ENCODE results near the gene ARHGEF1.
"Not testable (repeated sequence)": the region's sequence is repeated elsewhere in the genome, so short reads cannot be mapped to it uniquely, and the experiment has no call there.

ARHGEF1 gene

GRCh38 chr19:41930926-41931592 lies 48.1 kb downstream of the ARHGEF1 start:
- DNase-seq (ENCODE audit: low read depth in 2 of 2): no peak

- no peak for DNase-seq (ENCODE audit: low read depth in 2 of 2)
Observed at GRCh38 chr19:41932259-41932719, 49.3 kb downstream of the ARHGEF1 start.

GRCh38 chr19:41932720-41933332 lies 49.8 kb downstream of the ARHGEF1 start:
- no peak for DNase-seq (ENCODE audit: low read depth in 2 of 2)

GRCh38 chr19:41933693-41934426 lies 50.9 kb downstream of the ARHGEF1 start:
- DNase-seq (ENCODE audit: low read depth in 2 of 2): no peak

- DNase-seq (ENCODE audit: low read depth in 2 of 2): no peak
Observed at GRCh38 chr19:41934849-41935374, 51.9 kb downstream of the ARHGEF1 start.

- DNase-seq (ENCODE audit: low read depth in 2 of 2): no peak
Observed at GRCh38 chr19:41935760-41936415, 52.9 kb downstream of the ARHGEF1 start.

- no peak for DNase-seq (ENCODE audit: low read depth in 2 of 2)
Observed at GRCh38 chr19:41936416-41936850, 53.4 kb downstream of the ARHGEF1 start.

GRCh38 chr19:41936961-41937360 lies 54.0 kb downstream of the ARHGEF1 start:
- DNase-seq (ENCODE audit: low read depth in 2 of 2): no peak

GRCh38 chr19:41937525-41938468 lies 54.8 kb downstream of the ARHGEF1 start:
- DNase-seq (ENCODE audit: low read depth in 2 of 2): no peak

- not testable (repeated sequence) for DNase-seq (ENCODE audit: low read depth in 2 of 2)
Observed at GRCh38 chr19:41939209-41939608, 56.2 kb downstream of the ARHGEF1 start.

GRCh38 chr19:41939861-41940730 lies 57.1 kb downstream of the ARHGEF1 start:
- DNase-seq (ENCODE audit: low read depth in 2 of 2): no peak

GRCh38 chr19:41940731-41941409 lies 57.9 kb downstream of the ARHGEF1 start:
- DNase-seq (ENCODE audit: low read depth in 2 of 2): no peak

GRCh38 chr19:41941410-41942202 lies 58.6 kb downstream of the ARHGEF1 start:
- no peak for DNase-seq (ENCODE audit: low read depth in 2 of 2)

GRCh38 chr19:41944336-41944735 lies 61.4 kb downstream of the ARHGEF1 start:
- DNase-seq (ENCODE audit: low read depth in 2 of 2): no peak

GRCh38 chr19:41945135-41945766 lies 62.3 kb downstream of the ARHGEF1 start:
- no peak for DNase-seq (ENCODE audit: low read depth in 2 of 2)

- no peak for DNase-seq (ENCODE audit: low read depth in 2 of 2)
Observed at GRCh38 chr19:41947091-41947490, 64.1 kb downstream of the ARHGEF1 start.

- no peak for DNase-seq (ENCODE audit: low read depth in 2 of 2)
Observed at GRCh38 chr19:41951686-41952172, 68.7 kb downstream of the ARHGEF1 start.

GRCh38 chr19:41955521-41955920 lies 72.5 kb downstream of the ARHGEF1 start:
- DNase-seq (ENCODE audit: low read depth in 2 of 2): no peak

Data from fibroblast of skin of left biceps (primary cell).